Measurements from ENCODE around the gene ATP5F1D. TPM values are rescaled to one million over a fixed set of nuclear protein-coding genes. Genes with fewer than 3 reads are reported as not detected.

The ATP5F1D gene
- total and polyA plus RNA-seq, 2 experiments from 2014 or later = 139 to 396 TPM

- H3K79me2 ChIP-seq (replicated peaks; ENCODE audit: insufficient read depth) = peaks cover 23% of the 10 kb centered on the region
- peak; percentile 5 for ATAC-seq
- no peak overlapping the region for H3K27ac ChIP-seq (ENCODE audit: low read depth)
- H3K36me3 Mint-ChIP-seq (ENCODE audit: low read depth) = peaks cover 2% of the 10 kb centered on the region; the same call in 1 of the 3 replicates
- H3K4me2 ChIP-seq = no peak overlapping the region
- no peak overlapping the region for H2AFZ ChIP-seq
- 0 out of 2 replicates have a peak, but pooled peaks cover 3% of the 10 kb centered on the region for H3K4me1 ChIP-seq (ENCODE audit: insufficient read depth)
- no peak overlapping the region for H3K4me3 Mint-ChIP-seq
- TF ChIP-seq CREB1 (CRISPR knock-in tag; IDR thresholded peaks at IDR 0.05; ENCODE audit: low read depth) (no peak), JUNB (IDR thresholded peaks at IDR 0.05; ENCODE audit: unreplicated experiment) (no peak)
- H3K9me2 ChIP-seq (ENCODE audit: insufficient read depth) = no peaks in the 10 kb centered on the region
- no peak for DNase-seq (ENCODE audit: low spot score)
- peaks cover 3% of the 10 kb centered on the region; the same call in 2 of the 3 replicates for H3K4me1 Mint-ChIP-seq
- H4K20me1 ChIP-seq (replicated peaks; ENCODE audit: insufficient read depth) = peaks cover 8% of the 10 kb centered on the region; the same call in 1 of the 2 replicates
- no peak overlapping the region for H3K27ac Mint-ChIP-seq
- no peaks in the 10 kb centered on the region for H3K36me3 ChIP-seq (ENCODE audit: insufficient read depth)
- H3K9me3 Mint-ChIP-seq = no peaks in the 10 kb centered on the region
- no peaks in the 10 kb centered on the region for H3K27me3 ChIP-seq (ENCODE audit: insufficient read depth)
- no peak overlapping the region for H3K4me3 ChIP-seq
- H3F3A ChIP-seq (replicated peaks; ENCODE audit: low read depth) = peaks cover 26% of the 10 kb centered on the region
- H3K27me3 Mint-ChIP-seq (ENCODE audit: insufficient read depth, low read depth, poor library complexity) = peaks cover 12% of the 10 kb centered on the region
Measured at GRCh38 chr19:1222394-1222793, 19.2 kb upstream of the ATP5F1D start.

GRCh38 chr19:1223018-1223855 lies 18.3 kb upstream of the ATP5F1D start:
- Mint-ChIP-seq H3K27me3 (ENCODE audit: insufficient read depth, low read depth, poor library complexity) (peaks cover 8% of the 10 kb centered on the region), H3K4me3 (no peak overlapping the region), H3K27ac (no peak overlapping the region), H3K9me3 (no peaks in the 10 kb centered on the region), H3K4me1 (no peaks in the 10 kb centered on the region), H3K36me3 (ENCODE audit: low read depth) (peaks cover 4% of the 10 kb centered on the region; the same call in 2 of the 3 replicates)
- no peaks in the 10 kb centered on the region for H3K4me1 ChIP-seq (ENCODE audit: insufficient read depth)
- TF ChIP-seq POLR2AphosphoS5 (IDR thresholded peaks at IDR 0.05; ENCODE audit: low read depth) (no peak), NANOG (IDR thresholded peaks at IDR 0.05; ENCODE audit: borderline replicate concordance) (no peak), CTCF (conservative IDR thresholded peaks at IDR 0.05; ENCODE audit: low read depth in 2 of 2) (peak; percentile 56 to 74)
- TF ChIP-seq, protein P1, sequence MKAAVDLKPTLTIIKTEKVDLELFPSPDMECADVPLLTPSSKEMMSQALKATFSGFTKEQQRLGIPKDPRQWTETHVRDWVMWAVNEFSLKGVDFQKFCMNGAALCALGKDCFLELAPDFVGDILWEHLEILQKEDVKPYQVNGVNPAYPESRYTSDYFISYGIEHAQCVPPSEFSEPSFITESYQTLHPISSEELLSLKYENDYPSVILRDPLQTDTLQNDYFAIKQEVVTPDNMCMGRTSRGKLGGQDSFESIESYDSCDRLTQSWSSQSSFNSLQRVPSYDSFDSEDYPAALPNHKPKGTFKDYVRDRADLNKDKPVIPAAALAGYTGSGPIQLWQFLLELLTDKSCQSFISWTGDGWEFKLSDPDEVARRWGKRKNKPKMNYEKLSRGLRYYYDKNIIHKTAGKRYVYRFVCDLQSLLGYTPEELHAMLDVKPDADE (IDR thresholded peaks at IDR 0.05) = no peak
- H3K4me3 ChIP-seq = no peak overlapping the region
- peak overlapping the region; percentile 69; the same call in 1 of the 2 replicates for H3K27ac ChIP-seq (ENCODE audit: low read depth)
- peaks cover 26% of the 10 kb centered on the region for H3F3A ChIP-seq (replicated peaks; ENCODE audit: low read depth)
- ATAC-seq = peak; percentile 60
- H3K27me3 ChIP-seq (ENCODE audit: insufficient read depth) = no peaks in the 10 kb centered on the region
- no peak overlapping the region for H3K4me2 ChIP-seq
- H3K36me3 ChIP-seq (ENCODE audit: insufficient read depth) = no peaks in the 10 kb centered on the region
- peaks cover 4% of the 10 kb centered on the region; the same call in 1 of the 2 replicates for H4K20me1 ChIP-seq (replicated peaks; ENCODE audit: insufficient read depth)
- no peaks in the 10 kb centered on the region for H3K9me2 ChIP-seq (ENCODE audit: insufficient read depth)
- H2AFZ ChIP-seq = no peak overlapping the region
- DNase-seq (ENCODE audit: low spot score) = peak; percentile 81
- peaks cover 15% of the 10 kb centered on the region for H3K79me2 ChIP-seq (replicated peaks; ENCODE audit: insufficient read depth)

Data from GM23338 (cell line).